ENCODE data around the gene SREBF2. TPM values are rescaled to one million over a fixed set of nuclear protein-coding genes. Genes with fewer than 3 reads are reported as not detected.

Gene SREBF2
- total and polyA plus RNA-seq, 2 of the 13 experiments (the other 11 are each of a cell fraction or from before 2014, with no cell fraction given) = 53.8 to 72.6 TPM

GRCh38 chr22:41832553-41833368 is at the start of gene SREBF2 (continued):
- TF ChIP-seq, protein P1, sequence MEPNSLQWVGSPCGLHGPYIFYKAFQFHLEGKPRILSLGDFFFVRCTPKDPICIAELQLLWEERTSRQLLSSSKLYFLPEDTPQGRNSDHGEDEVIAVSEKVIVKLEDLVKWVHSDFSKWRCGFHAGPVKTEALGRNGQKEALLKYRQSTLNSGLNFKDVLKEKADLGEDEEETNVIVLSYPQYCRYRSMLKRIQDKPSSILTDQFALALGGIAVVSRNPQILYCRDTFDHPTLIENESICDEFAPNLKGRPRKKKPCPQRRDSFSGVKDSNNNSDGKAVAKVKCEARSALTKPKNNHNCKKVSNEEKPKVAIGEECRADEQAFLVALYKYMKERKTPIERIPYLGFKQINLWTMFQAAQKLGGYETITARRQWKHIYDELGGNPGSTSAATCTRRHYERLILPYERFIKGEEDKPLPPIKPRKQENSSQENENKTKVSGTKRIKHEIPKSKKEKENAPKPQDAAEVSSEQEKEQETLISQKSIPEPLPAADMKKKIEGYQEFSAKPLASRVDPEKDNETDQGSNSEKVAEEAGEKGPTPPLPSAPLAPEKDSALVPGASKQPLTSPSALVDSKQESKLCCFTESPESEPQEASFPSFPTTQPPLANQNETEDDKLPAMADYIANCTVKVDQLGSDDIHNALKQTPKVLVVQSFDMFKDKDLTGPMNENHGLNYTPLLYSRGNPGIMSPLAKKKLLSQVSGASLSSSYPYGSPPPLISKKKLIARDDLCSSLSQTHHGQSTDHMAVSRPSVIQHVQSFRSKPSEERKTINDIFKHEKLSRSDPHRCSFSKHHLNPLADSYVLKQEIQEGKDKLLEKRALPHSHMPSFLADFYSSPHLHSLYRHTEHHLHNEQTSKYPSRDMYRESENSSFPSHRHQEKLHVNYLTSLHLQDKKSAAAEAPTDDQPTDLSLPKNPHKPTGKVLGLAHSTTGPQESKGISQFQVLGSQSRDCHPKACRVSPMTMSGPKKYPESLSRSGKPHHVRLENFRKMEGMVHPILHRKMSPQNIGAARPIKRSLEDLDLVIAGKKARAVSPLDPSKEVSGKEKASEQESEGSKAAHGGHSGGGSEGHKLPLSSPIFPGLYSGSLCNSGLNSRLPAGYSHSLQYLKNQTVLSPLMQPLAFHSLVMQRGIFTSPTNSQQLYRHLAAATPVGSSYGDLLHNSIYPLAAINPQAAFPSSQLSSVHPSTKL (CRISPR knock-in tag; IDR thresholded peaks at IDR 0.05) = peak; percentile 17; the same call in 1 of the 2 replicates
- TF ChIP-seq ZZZ3 (CRISPR knock-in tag; IDR thresholded peaks at IDR 0.05; ENCODE audit: borderline replicate concordance) (0 out of 2 replicates have a peak, but pooled peaks have one; percentile 55), TARDBP (CRISPR knock-in tag; IDR thresholded peaks at IDR 0.05) (peak; percentile 93), ZBTB21 (CRISPR knock-in tag; IDR thresholded peaks at IDR 0.05) (peak; percentile 63), PAXIP1 (CRISPR knock-in tag; conservative IDR thresholded peaks at IDR 0.05) (peak; percentile 76), ZNF510 (CRISPR knock-in tag; IDR thresholded peaks at IDR 0.05; ENCODE audit: low read depth) (peak; percentile 89), LCORL (IDR thresholded peaks at IDR 0.05) (no peak), LCORL (CRISPR knock-in tag; IDR thresholded peaks at IDR 0.05) (peak; percentile 89), ZNF121 (CRISPR knock-in tag; IDR thresholded peaks at IDR 0.05) (peak; percentile 7; the same call in 1 of the 2 replicates), ZSCAN20 (CRISPR knock-in tag; IDR thresholded peaks at IDR 0.05; ENCODE audit: borderline replicate concordance) (0 out of 2 replicates have a peak, but pooled peaks have one; percentile 37), CREBL2 (CRISPR knock-in tag; IDR thresholded peaks at IDR 0.05; ENCODE audit: borderline replicate concordance) (no peak), THAP9 (CRISPR knock-in tag; IDR thresholded peaks at IDR 0.05; ENCODE audit: borderline replicate concordance) (peak; percentile 16; the same call in 1 of the 2 replicates)
- TF ChIP-seq, protein P2, sequence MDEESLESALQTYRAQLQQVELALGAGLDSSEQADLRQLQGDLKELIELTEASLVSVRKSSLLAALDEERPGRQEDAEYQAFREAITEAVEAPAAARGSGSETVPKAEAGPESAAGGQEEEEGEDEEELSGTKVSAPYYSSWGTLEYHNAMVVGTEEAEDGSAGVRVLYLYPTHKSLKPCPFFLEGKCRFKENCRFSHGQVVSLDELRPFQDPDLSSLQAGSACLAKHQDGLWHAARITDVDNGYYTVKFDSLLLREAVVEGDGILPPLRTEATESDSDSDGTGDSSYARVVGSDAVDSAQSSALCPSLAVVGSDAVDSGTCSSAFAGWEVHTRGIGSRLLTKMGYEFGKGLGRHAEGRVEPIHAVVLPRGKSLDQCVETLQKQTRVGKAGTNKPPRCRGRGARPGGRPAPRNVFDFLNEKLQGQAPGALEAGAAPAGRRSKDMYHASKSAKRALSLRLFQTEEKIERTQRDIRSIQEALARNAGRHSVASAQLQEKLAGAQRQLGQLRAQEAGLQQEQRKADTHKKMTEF (CRISPR knock-in tag; IDR thresholded peaks at IDR 0.05) = peak; percentile 83
- TF ChIP-seq, protein P3, sequence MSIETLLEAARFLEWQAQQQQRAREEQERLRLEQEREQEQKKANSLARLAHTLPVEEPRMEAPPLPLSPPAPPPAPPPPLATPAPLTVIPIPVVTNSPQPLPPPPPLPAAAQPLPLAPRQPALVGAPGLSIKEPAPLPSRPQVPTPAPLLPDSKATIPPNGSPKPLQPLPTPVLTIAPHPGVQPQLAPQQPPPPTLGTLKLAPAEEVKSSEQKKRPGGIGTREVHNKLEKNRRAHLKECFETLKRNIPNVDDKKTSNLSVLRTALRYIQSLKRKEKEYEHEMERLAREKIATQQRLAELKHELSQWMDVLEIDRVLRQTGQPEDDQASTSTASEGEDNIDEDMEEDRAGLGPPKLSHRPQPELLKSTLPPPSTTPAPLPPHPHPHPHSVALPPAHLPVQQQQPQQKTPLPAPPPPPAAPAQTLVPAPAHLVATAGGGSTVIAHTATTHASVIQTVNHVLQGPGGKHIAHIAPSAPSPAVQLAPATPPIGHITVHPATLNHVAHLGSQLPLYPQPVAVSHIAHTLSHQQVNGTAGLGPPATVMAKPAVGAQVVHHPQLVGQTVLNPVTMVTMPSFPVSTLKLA (IDR thresholded peaks at IDR 0.05) = peak; percentile 54

Data from HepG2 (cell line).